Measurements from ENCODE around the gene ISCA2. TPM values are rescaled to one million over a fixed set of nuclear protein-coding genes. Genes with fewer than 3 reads are reported as not detected.

ISCA2 gene
- total RNA-seq, 1 donor = 24.6 TPM

GRCh38 chr14:74469548-74470518 is 23.7 kb upstream of the ISCA2 start:
- H3K4me3 ChIP-seq (ENCODE audit: low read depth, low read length) = no peak overlapping the region
- no peak for DNase-seq (ENCODE audit: low read depth)
- no peak for TF ChIP-seq CTCF (IDR thresholded peaks at IDR 0.05; ENCODE audit: insufficient read depth, low read depth, low read length)

GRCh38 chr14:74472601-74473000 is 21.0 kb upstream of the ISCA2 start:
- TF ChIP-seq CTCF (IDR thresholded peaks at IDR 0.05; ENCODE audit: insufficient read depth, low read depth, low read length) = no peak
- DNase-seq (ENCODE audit: low read depth) = no peak
- H3K4me3 ChIP-seq (ENCODE audit: low read depth, low read length) = no peak overlapping the region

- no peak for TF ChIP-seq CTCF (IDR thresholded peaks at IDR 0.05; ENCODE audit: insufficient read depth, low read depth, low read length)
- DNase-seq (ENCODE audit: low read depth) = no peak
These were observed 19.2 kb upstream of the ISCA2 start for GRCh38 chr14:74474376-74474775.

GRCh38 chr14:74475678-74476077 is 17.9 kb upstream of the ISCA2 start:
- DNase-seq (ENCODE audit: low read depth) = no peak
- no peak for TF ChIP-seq CTCF (IDR thresholded peaks at IDR 0.05; ENCODE audit: insufficient read depth, low read depth, low read length)

More at GRCh38 chr14:74474376-74474775, 19.2 kb upstream of the ISCA2 start:
- no peak overlapping the region for H3K4me3 ChIP-seq (ENCODE audit: low read depth, low read length)

GRCh38 chr14:74476107-74476506 is 17.5 kb upstream of the ISCA2 start:
- no peak for TF ChIP-seq CTCF (IDR thresholded peaks at IDR 0.05; ENCODE audit: insufficient read depth, low read depth, low read length)
- H3K4me3 ChIP-seq (ENCODE audit: low read depth, low read length) = no peak overlapping the region
- DNase-seq (ENCODE audit: low read depth) = no peak

More at GRCh38 chr14:74475678-74476077, 17.9 kb upstream of the ISCA2 start:
- H3K4me3 ChIP-seq (ENCODE audit: low read depth, low read length) = no peak overlapping the region

- no peak overlapping the region for H3K4me3 ChIP-seq (ENCODE audit: low read depth, low read length)
- no peak for DNase-seq (ENCODE audit: low read depth)
- TF ChIP-seq CTCF (IDR thresholded peaks at IDR 0.05; ENCODE audit: insufficient read depth, low read depth, low read length) = no peak
These were observed 17.0 kb upstream of the ISCA2 start for GRCh38 chr14:74476607-74477006.

All from fibroblast of villous mesenchyme (primary cell).